HL-60 (cell line): ENCODE results near the gene BPIFB2.

ENCODE experiments used
- DNase-seq, 2 experiments: peaks; one replicate each; pipeline ENCODE4 v3.0.0-alpha.2; 2010 to 2020; ENCODE audit warnings: low read depth in 1 of 2, low spot score in 1 of 2
- H3K27ac ChIP-seq: fragments of 250-450 bp; sonication (Bioruptor Pico); replicated peaks from 2 replicates; pipeline ENCODE4 v1.5.1; 2020; ENCODE audit warnings: mild to moderate bottlenecking, moderate library complexity
- H3K27me3 ChIP-seq: fragments of 250-450 bp; sonication (Bioruptor Pico); 2 replicates; pipeline ENCODE4 v1.5.1; 2021; ENCODE audit warnings: mild to moderate bottlenecking, moderate library complexity; ENCODE audit not compliant: insufficient read depth, poor library complexity, severe bottlenecking
- H3K4me3 ChIP-seq: replicated peaks from 2 replicates; pipeline ENCODE4 v1.5.1; 2011; ENCODE audit warnings: mild to moderate bottlenecking, control low read depth, low read length; ENCODE audit not compliant: insufficient read depth
- GABPA ChIP-seq: IDR thresholded peaks from 2 replicates; pipeline ENCODE4 v1.6.1; 2012; ENCODE audit warnings: low read depth
- POLR2AphosphoS5 ChIP-seq: IDR thresholded peaks from 2 replicates; pipeline ENCODE4 v1.6.1; 2012; ENCODE audit warnings: low read depth
- REST ChIP-seq: IDR thresholded peaks from 2 replicates; pipeline ENCODE4 v1.6.1; 2012; ENCODE audit warnings: low read depth; ENCODE audit not compliant: insufficient replicate concordance
- SPI1 ChIP-seq: IDR thresholded peaks from 2 replicates; pipeline ENCODE4 v1.6.1; 2012; ENCODE audit warnings: low read depth, mild to moderate bottlenecking, borderline replicate concordance
- TF ChIP-seq, protein P1 (sequence below): IDR thresholded peaks from one replicate; pipeline ENCODE4 v1.5.1; 2011; ENCODE audit warnings: low read length, control low read depth, inconsistent platforms; ENCODE audit not compliant: insufficient read depth

BPIFB2 gene

DNA sequence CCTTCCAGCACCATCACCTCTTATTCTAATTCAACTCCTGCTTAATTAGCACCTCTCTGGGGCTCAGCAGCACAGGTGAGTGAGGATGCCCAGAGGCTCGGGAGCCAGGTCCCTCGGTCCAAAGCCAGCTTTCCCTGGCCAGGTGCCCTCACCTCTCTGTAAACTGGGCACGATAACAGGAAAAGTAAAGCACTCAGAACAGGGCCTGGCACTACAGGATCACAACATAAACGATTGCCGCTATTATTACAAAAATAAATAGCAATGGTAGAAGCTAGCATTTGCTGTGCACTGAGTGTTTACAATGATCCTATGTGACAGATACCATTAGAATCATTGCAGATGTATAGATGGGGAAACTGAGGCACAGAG, 2.6 kb downstream of the BPIFB2 start:
- no peak for DNase-seq
- no peaks in the 10 kb centered on the region for H3K27me3 ChIP-seq
- TF ChIP-seq REST (no peak), GABPA (no peak), SPI1 (no peak), POLR2AphosphoS5 (no peak)
- TF ChIP-seq, protein P1, sequence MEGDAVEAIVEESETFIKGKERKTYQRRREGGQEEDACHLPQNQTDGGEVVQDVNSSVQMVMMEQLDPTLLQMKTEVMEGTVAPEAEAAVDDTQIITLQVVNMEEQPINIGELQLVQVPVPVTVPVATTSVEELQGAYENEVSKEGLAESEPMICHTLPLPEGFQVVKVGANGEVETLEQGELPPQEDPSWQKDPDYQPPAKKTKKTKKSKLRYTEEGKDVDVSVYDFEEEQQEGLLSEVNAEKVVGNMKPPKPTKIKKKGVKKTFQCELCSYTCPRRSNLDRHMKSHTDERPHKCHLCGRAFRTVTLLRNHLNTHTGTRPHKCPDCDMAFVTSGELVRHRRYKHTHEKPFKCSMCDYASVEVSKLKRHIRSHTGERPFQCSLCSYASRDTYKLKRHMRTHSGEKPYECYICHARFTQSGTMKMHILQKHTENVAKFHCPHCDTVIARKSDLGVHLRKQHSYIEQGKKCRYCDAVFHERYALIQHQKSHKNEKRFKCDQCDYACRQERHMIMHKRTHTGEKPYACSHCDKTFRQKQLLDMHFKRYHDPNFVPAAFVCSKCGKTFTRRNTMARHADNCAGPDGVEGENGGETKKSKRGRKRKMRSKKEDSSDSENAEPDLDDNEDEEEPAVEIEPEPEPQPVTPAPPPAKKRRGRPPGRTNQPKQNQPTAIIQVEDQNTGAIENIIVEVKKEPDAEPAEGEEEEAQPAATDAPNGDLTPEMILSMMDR, result no peak
- no peak overlapping the region for H3K27ac ChIP-seq
- H3K4me3 ChIP-seq, result no peak overlapping the region

- no peak for DNase-seq
- no peak overlapping the region for H3K27ac ChIP-seq
- TF ChIP-seq POLR2AphosphoS5 (no peak), GABPA (no peak), REST (no peak), SPI1 (no peak)
- TF ChIP-seq, protein P1, result no peak
- H3K27me3 ChIP-seq, result no peaks in the 10 kb centered on the region
- no peak overlapping the region for H3K4me3 ChIP-seq
Observed at GRCh38 chr20:33010674-33011449, 3.4 kb downstream of the BPIFB2 start.

- DNase-seq, result no peak
- no peak for TF ChIP-seq REST
- no peak for TF ChIP-seq SPI1
- TF ChIP-seq GABPA, result no peak
- no peak overlapping the region for H3K4me3 ChIP-seq
- H3K27ac ChIP-seq, result no peak overlapping the region
- no peaks in the 10 kb centered on the region for H3K27me3 ChIP-seq
Observed at GRCh38 chr20:33012327-33013189, 5.1 kb downstream of the BPIFB2 start.
